ENCODE measurements around the gene ADGB. TPM values are rescaled to one million over a fixed set of nuclear protein-coding genes. Genes with fewer than 3 reads are reported as not detected.

ADGB gene
- total and polyA plus RNA-seq, 8 donors: not detected

DNA sequence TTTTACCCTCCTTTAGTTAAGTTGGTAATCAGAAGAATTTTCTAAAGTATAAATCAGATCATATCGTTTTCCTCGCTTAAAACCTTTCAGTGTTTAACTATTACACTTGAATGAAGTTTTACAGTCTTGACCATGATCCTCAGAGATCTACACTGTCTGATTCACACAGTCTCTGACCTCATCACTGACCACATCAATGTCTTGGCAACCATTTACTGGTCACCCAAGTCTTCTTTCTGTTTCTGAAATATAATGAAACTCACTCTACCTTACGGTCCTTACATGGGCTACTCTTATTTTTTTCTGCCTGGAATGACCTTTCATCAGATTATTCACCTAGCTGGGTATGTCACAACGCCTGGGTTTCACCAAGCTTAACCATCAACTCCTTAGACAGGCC, 71.4 kb downstream of the ADGB start:
- no peak for FAIRE-seq

DNA sequence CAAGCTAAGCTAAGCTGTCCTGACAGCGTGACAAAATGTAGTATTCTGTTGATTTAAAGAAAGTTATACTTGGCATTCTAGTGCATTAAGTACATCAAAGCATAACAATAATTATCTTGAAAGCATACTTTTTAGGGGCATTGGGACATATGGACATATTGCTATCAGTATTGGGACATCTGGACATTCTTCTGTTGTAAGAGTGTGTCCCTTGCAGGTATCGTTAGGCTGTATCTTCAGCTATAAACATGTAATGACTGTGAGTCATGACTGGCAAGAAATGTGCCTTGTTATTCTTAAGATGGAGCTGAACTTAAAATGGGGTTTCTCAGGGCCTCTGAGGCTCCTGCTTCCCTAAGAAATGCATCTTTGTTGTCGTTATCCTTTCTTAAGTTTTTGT, 74.3 kb downstream of the ADGB start:
- H3K9me3 ChIP-seq: no peaks in the 10 kb centered on the region
- 72 to 76% methylated on average over 3 of the region's 3 CpGs for WGBS, 2 donors
- no peak overlapping the region for H3K27ac ChIP-seq

More for the DNA sequence above, 71.4 kb downstream of the ADGB start:
- ATAC-seq (no peak), DNase-seq (no peak)
- Histone ChIP-seq H3K4me1 (no peaks in the 10 kb centered on the region), H3K36me3 (no peaks in the 10 kb centered on the region), H3K27ac (no peak overlapping the region), H3K9me3 (no peaks in the 10 kb centered on the region), H3K4me3 (no peak overlapping the region), H3K27me3 (peaks cover 0 to 6% (median 0%) of the 10 kb centered on the region in 4 donors)
- TF ChIP-seq, protein P1, sequence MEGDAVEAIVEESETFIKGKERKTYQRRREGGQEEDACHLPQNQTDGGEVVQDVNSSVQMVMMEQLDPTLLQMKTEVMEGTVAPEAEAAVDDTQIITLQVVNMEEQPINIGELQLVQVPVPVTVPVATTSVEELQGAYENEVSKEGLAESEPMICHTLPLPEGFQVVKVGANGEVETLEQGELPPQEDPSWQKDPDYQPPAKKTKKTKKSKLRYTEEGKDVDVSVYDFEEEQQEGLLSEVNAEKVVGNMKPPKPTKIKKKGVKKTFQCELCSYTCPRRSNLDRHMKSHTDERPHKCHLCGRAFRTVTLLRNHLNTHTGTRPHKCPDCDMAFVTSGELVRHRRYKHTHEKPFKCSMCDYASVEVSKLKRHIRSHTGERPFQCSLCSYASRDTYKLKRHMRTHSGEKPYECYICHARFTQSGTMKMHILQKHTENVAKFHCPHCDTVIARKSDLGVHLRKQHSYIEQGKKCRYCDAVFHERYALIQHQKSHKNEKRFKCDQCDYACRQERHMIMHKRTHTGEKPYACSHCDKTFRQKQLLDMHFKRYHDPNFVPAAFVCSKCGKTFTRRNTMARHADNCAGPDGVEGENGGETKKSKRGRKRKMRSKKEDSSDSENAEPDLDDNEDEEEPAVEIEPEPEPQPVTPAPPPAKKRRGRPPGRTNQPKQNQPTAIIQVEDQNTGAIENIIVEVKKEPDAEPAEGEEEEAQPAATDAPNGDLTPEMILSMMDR (IDR thresholded peaks at IDR 0.05): no peak
- intact Hi-C loops (cut with DNase I): no loop called here
- 50 to 73% methylated on average over 4 of the region's 4 CpGs for WGBS, 2 donors

DNA sequence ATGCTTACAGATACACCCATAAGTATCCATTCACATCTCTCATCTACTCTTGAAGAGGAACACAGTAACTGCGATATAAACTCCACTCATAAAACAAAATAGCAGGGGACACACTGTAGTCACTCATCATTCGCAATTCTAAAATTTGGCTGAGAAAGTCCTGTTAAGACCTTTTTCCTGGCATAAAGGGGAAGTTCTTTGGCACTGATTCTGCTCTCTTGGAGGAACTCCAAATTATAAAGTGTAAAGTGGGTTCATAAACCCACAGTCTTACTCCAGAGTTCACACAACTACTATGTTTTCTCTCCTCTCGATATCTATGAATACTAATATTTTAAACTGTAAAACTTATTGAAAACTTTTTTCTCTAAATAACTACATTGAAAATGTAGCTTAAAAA, 80.6 kb downstream of the ADGB start:
- TF ChIP-seq, protein P1 (IDR thresholded peaks at IDR 0.05): no peak
- ATAC-seq (no peak), FAIRE-seq (no peak), DNase-seq (no peak)
- no peaks in the 10 kb centered on the region for H3K36me3 ChIP-seq
- H3K27ac ChIP-seq: no peak overlapping the region
- H3K27me3 ChIP-seq: no peaks in the 10 kb centered on the region
- WGBS, 2 donors: 74 to 75% methylated on average over 3 of the region's 3 CpGs
- no peak overlapping the region for H3K4me3 ChIP-seq
- no peaks in the 10 kb centered on the region for H3K9me3 ChIP-seq
- intact Hi-C loops (cut with DNase I): no loop called here
- H3K4me1 ChIP-seq: no peaks in the 10 kb centered on the region

More for the DNA sequence above, 74.3 kb downstream of the ADGB start:
- intact Hi-C loops (cut with DNase I): no loop called here
- ATAC-seq: no peak
- no peaks in the 10 kb centered on the region for H3K27me3 ChIP-seq
- H3K4me1 ChIP-seq: no peaks in the 10 kb centered on the region
- H3K4me3 ChIP-seq: no peak overlapping the region
- no peaks in the 10 kb centered on the region for H3K36me3 ChIP-seq
- no peak for FAIRE-seq
- DNase-seq: no peak
- TF ChIP-seq, protein P1 (IDR thresholded peaks at IDR 0.05): no peak

DNA sequence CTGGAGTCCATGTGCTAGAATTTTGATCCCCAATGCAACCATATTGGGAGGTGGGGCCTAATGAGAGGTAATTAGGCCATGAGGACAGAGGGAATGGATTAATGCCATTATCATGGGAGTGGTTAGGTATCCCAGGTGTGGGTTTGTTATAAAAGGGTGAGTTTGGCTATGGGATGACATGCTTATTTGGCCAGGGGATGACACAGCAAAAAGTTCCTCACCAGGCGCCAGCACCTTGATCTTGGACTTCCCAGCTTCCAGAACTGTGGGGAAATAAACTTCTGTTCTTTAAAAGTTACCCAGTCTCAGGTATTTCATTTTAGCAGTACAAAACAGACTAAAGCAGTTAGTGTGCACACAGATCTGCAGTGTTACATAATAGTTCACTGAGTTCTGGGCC, 84.1 kb downstream of the ADGB start:
- Histone ChIP-seq H3K9me3 (no peaks in the 10 kb centered on the region), H3K36me3 (no peaks in the 10 kb centered on the region), H3K27ac (no peak overlapping the region), H3K27me3 (no peaks in the 10 kb centered on the region), H3K4me1 (no peaks in the 10 kb centered on the region), H3K4me3 (no peak overlapping the region)
- DNase-seq (no peak), ATAC-seq (no peak), FAIRE-seq (no peak)
- intact Hi-C loops (cut with DNase I): no loop called here
- TF ChIP-seq, protein P1 (IDR thresholded peaks at IDR 0.05): no peak
- 91 to 100% methylated on average over 1 of the region's 1 CpG for WGBS, 2 donors

DNA sequence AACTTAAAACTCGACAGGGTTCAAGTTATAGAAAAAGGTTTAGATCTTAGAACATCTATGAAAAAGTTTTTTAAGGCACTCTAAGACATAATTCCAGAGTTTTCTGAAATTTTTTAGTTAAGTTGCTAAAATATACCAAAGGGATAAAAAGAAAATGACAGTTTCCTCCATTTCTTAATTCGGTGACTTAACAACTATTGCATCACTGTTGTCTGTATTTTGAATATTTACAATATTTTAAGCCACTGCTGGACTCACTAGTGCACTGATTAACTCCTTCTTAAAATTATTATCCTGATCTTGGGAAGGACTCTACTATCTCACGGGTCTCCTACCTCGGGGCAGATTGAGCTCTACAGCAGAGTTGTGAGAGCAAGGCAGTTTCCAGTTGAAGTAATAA, 91.0 kb downstream of the ADGB start:
- Histone ChIP-seq H3K27me3 (peaks cover 0 to 2% (median 0%) of the 10 kb centered on the region in 4 donors), H3K9me3 (no peaks in the 10 kb centered on the region), H3K36me3 (no peaks in the 10 kb centered on the region), H3K27ac (no peak overlapping the region), H3K4me3 (no peak overlapping the region), H3K4me1 (no peaks in the 10 kb centered on the region)
- intact Hi-C loops (cut with DNase I): no loop called here
- no peak for ATAC-seq
- 54 to 69% methylated on average over 4 of the region's 4 CpGs for WGBS, 2 donors
- FAIRE-seq: no peak
- no peak for DNase-seq
- TF ChIP-seq, protein P1 (IDR thresholded peaks at IDR 0.05): no peak
